Heart right ventricle (tissue), 16 donors: Measurements from ENCODE around the gene FANCC. TPM values are rescaled to one million over a fixed set of nuclear protein-coding genes. Genes with fewer than 3 reads are reported as not detected.
A peak's percentile ranks its signal among the peaks of the same experiment; 100 is the strongest.

Source experiments
- ATAC-seq, 8 donors: fragments of 200-7000 bp; cut with Tn5 transposase; one replicate each; pipeline ENCODE4 v1.9.1; 2020; ENCODE audit warnings: mild to moderate bottlenecking in 8 of 8, moderate library complexity in 8 of 8, moderate number of reproducible peaks in 1 of 8
- DNase-seq, 2 donors: peaks; one replicate each; pipeline ENCODE4 v3.0.0-alpha.2; 2020
- H3K27ac ChIP-seq, 10 donors: fragments of 200-600 bp; sonication (generic) in 2 of 10; one replicate each; pipeline versions ENCODE4 v1.5.0 to v1.8.0; 2020 to 2022; ENCODE audit warnings: mild to moderate bottlenecking in 3 of 10
- H3K27me3 ChIP-seq, 7 donors: fragments of 200-600 bp; one replicate each; pipeline ENCODE4 v1.8.0; 2021 to 2022; ENCODE audit warnings: mild to moderate bottlenecking in 2 of 7
- H3K36me3 ChIP-seq, 9 donors: fragments of 200-600 bp; sonication (generic) in 1 of 9; one replicate each; pipeline versions ENCODE4 v1.5.0 to v1.8.0; 2020 to 2022; ENCODE audit warnings: mild to moderate bottlenecking in 2 of 9
- H3K4me1 ChIP-seq, 9 donors: fragments of 200-600 bp; sonication (generic) in 1 of 9; one replicate each; pipeline versions ENCODE4 v1.5.0 to v1.8.0; 2020 to 2022; ENCODE audit warnings: mild to moderate bottlenecking in 4 of 9
- H3K4me3 ChIP-seq, 10 donors: fragments of 200-600 bp; sonication (generic) in 2 of 10; one replicate each; pipeline versions ENCODE4 v1.5.0 to v1.8.0; 2020 to 2022; ENCODE audit warnings: mild to moderate bottlenecking in 7 of 10, moderate library complexity in 2 of 10
- H3K9me3 ChIP-seq, 11 donors: fragments of 200-600 bp in 10 of 11; sonication (generic) in 2 of 11; one replicate each; pipeline versions ENCODE4 v1.5.0 to v1.8.0; 2013 to 2022; ENCODE audit warnings: mild to moderate bottlenecking in 2 of 11, control low read depth in 1 of 11, moderate library complexity in 1 of 11
- WGBS, 2 donors: extraction: QIAGEN DNeasy Blood & Tissue Kit; methylation state at CpG; one replicate each; pipeline ENCODE4 v1.1.7; 2013; ENCODE audit warnings: inconsistent platforms in 1 of 2; 5-methylcytosine and 5-hydroxymethylcytosine counted together
- intact Hi-C, 10 donors: fragments of 100-400 bp; cut with DNase I; formaldehyde crosslinking; loops; one replicate each; pipeline versions ENCODE4 v1.11.1 to v1.14.2; 2022
- polyA plus RNA-seq, 2 donors: library from polyadenylated mRNA; stranded (reverse); fragments of 200-250 nt; gene quantifications; one replicate each; pipeline ENCODE4 v1.2.3, GENCODE V29; 2013
- total RNA-seq, 10 donors: library from RNA; stranded (reverse); fragmentation: NEBNext Ultra II Directional in 3 of 10; extraction: Animal tissue kit (Norgen Biotek cat#: 25700) in 3 of 10; gene quantifications; one replicate each; pipeline versions ENCODE4 v1.2.1 to v1.2.4, GENCODE V29; 2021 to 2023
- TF ChIP-seq, protein P1 (sequence below), 9 donors: fragments of 200-600 bp; sonication (generic) in 2 of 9; IDR thresholded peaks; one replicate each; pipeline versions ENCODE4 v1.5.0 to v1.8.0; 2021 to 2022; ENCODE audit warnings: antibody characterized with exemption in 9 of 9, mild to moderate bottlenecking in 5 of 9, moderate library complexity in 1 of 9
- donor health status: Arrhythmogenic right ventricular cardiomyopathy.
- donor health status: ischemic (EF 13 %, LVEDD 7.1; RV severe dilation, severe dysfunction).
- donor health status: healthy with polysubstance abuse.
- donor health status: DM: no; HTN: yes; CAD: no.
- donor health status: DM: no; HTN: no; CAD: no.
- donor health status: ischemic (EF 25% LVEDD 6.9; RV normal size, moderate dysfunction).
- donor health status: ischemic (EF 25% LVEDD 5.7; RV mildly dilated, moderate dysfunction).
- donor health status: healthy.
- donor health status: DM: yes; HTN: yes; CAD: no.
- donor health status: Ischemic cardiomyopathy.
- donor health status: ischemic (EF 35%, LVEDD 5.7; RV mildly dilated, moderate dysfunction).
- donor health status: nonischemic (EF 11% LVEDD 7.7; RV severe dilation, severe dysfunction).
- donor health status: DM: yes; HTN: yes; CAD: no.
- donor health status: PGD.
- donor health status: ischemic (EF 29% LVEDD 5.4; RV normal size, mild dysfunction).
- donor health status: nonischemic (EF 23%, LVEDD 6.1; RV moderate dilation, normal function).

Gene FANCC
- total and polyA plus RNA-seq, 12 donors, result 2.9 to 6.8 (median 4.3) TPM

DNA sequence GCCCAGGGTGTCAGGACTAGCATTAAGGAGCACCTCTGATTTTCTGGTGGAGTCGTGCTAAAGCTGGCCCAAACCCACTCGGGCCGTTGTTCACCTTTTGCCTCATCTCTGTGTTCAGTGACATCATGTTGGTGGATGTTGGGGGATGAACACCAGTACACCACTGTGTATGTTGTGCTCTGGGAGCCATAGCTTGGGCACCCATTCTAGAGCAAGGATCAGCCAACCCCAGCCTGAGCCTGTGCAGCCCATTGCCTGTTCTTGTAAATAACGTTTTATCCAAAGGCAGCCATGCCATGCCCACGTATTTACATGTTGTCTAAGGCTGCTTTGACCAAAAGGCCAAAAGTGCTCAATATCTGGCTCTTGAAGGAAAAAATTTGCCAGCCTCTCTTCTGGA is 245.6 kb downstream of the FANCC start:
- Histone ChIP-seq H3K4me3 (no peak overlapping the region), H3K9me3 (no peaks in the 10 kb centered on the region), H3K27me3 (no peaks in the 10 kb centered on the region), H3K36me3 (peaks cover 0 to 88% (median 12%) of the 10 kb centered on the region in 9 donors), H3K4me1 (peaks cover 36 to 100% (median 96%) of the 10 kb centered on the region in 9 donors), H3K27ac (peak overlapping the region in 8 of 10 donors; percentile 2 to 51 (median 19))
- DNase-seq (peak in 1 of 2 donors; percentile 3), ATAC-seq (no peak)
- 61 to 72% methylated on average over 5 of the region's 5 CpGs for WGBS, 2 donors
- intact Hi-C loops, result loop anchor here in 1 of 10 donors (10.0 kb wide), 1 partner anchor 287 kb away; no protein-coding TSS in a partner anchor
- TF ChIP-seq, protein P1, sequence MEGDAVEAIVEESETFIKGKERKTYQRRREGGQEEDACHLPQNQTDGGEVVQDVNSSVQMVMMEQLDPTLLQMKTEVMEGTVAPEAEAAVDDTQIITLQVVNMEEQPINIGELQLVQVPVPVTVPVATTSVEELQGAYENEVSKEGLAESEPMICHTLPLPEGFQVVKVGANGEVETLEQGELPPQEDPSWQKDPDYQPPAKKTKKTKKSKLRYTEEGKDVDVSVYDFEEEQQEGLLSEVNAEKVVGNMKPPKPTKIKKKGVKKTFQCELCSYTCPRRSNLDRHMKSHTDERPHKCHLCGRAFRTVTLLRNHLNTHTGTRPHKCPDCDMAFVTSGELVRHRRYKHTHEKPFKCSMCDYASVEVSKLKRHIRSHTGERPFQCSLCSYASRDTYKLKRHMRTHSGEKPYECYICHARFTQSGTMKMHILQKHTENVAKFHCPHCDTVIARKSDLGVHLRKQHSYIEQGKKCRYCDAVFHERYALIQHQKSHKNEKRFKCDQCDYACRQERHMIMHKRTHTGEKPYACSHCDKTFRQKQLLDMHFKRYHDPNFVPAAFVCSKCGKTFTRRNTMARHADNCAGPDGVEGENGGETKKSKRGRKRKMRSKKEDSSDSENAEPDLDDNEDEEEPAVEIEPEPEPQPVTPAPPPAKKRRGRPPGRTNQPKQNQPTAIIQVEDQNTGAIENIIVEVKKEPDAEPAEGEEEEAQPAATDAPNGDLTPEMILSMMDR (IDR thresholded peaks at IDR 0.05), result no peak

DNA sequence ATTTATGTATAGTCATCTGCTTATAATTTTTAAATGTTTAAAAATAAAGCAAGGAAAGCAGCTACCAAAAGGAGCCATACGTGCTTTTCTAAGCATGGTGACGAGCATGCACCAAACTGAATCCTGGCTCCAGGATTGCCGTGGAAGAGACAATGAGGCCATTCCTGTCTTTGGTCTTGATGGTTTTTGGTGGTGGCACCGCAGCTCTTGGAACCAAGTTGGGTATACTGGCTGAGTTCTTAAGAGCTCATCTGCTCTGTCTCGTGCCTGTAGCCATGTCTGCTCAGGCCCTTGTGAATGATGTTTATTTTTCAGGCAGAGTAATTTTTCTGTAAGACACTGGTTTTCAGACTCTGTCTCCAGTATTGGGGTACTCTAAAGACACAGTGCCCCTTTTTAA is 246.1 kb downstream of the FANCC start:
- WGBS, 2 donors, result 53 to 68% methylated on average over 5 of the region's 5 CpGs
- H3K9me3 ChIP-seq, result no peaks in the 10 kb centered on the region
- intact Hi-C loops, result loop anchor here in 1 of 10 donors (10.0 kb wide), 1 partner anchor 287 kb away; no protein-coding TSS in a partner anchor
- TF ChIP-seq, protein P1 (IDR thresholded peaks at IDR 0.05), result no peak
- H3K4me3 ChIP-seq, result no peak overlapping the region
- DNase-seq (no peak), ATAC-seq (no peak)
- peak overlapping the region in 7 of 10 donors; percentile 2 to 51 (median 28) for H3K27ac ChIP-seq
- no peaks in the 10 kb centered on the region for H3K27me3 ChIP-seq
- peaks cover 0 to 91% (median 15%) of the 10 kb centered on the region in 9 donors for H3K36me3 ChIP-seq
- peaks cover 34 to 100% (median 96%) of the 10 kb centered on the region in 9 donors for H3K4me1 ChIP-seq

DNA sequence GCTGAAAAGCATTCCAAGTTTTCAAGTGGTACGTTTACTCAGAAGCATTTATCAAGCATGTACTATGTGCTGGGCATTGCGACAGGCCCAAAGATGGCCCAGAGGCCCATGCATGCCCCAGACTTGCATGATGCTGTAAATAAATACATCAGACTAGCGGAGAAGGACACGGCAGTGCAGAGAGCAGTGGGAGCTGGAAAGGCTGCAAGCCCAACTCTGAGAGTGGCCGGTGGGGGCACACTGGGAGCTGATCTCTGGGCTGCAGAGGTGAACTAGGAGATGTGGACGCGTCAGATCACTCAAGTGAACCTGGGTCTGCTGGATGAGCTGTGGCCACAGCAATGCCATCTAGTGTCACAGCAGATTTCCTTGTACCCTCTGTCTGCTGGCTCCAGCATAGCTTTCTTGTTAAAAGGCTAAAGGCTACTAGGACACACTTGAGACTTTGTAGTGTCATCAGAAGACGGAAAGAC is 246.9 kb downstream of the FANCC start:
- Histone ChIP-seq H3K9me3 (no peaks in the 10 kb centered on the region), H3K4me3 (no peak overlapping the region), H3K36me3 (peaks cover 0 to 89% (median 17%) of the 10 kb centered on the region in 9 donors), H3K4me1 (peaks cover 35 to 100% (median 96%) of the 10 kb centered on the region in 9 donors), H3K27me3 (no peaks in the 10 kb centered on the region), H3K27ac (peak overlapping the region in 8 of 10 donors; percentile 9 to 74 (median 53))
- WGBS, 2 donors, result 37 to 40% methylated on average over 8 of the region's 8 CpGs
- TF ChIP-seq, protein P1 (IDR thresholded peaks at IDR 0.05), result peak in 1 of 9 donors; percentile 25
- intact Hi-C loops, result loop anchor here in 1 of 10 donors (10.0 kb wide), 1 partner anchor 286 kb away; no protein-coding TSS in a partner anchor
- DNase-seq (no peak), ATAC-seq (peak in 7 of 8 donors; percentile 24 to 74 (median 50))

DNA sequence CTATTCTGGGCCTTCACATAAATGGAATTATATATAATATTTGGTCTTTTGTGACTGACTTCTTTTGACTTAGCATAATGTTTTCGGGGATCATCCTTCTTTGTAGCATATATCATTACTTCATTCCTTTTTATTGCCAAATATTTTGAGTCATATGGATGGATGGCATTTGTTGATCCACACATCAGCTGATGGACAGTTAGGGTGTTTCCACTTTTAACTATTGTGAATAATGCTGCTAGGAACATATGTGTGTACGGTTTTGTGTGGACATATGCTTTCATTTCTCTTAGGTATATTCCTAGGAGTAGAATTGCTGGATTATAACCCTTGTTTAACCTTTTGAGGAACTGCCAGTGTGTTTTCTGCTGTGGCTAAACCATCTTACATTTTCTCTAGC is 249.6 kb downstream of the FANCC start:
- Histone ChIP-seq H3K27me3 (no peaks in the 10 kb centered on the region), H3K9me3 (no peaks in the 10 kb centered on the region), H3K4me3 (no peak overlapping the region), H3K27ac (peak overlapping the region in 2 of 10 donors; percentile 16 to 51), H3K36me3 (peaks cover 0 to 89% (median 44%) of the 10 kb centered on the region in 9 donors), H3K4me1 (peaks cover 41 to 100% (median 100%) of the 10 kb centered on the region in 9 donors)
- intact Hi-C loops, result loop anchor here in 1 of 10 donors (5.0 kb wide), 1 partner anchor 41 kb away; no protein-coding TSS in a partner anchor
- 41% methylated on average over 2 of the region's 2 CpGs for WGBS, 2 donors
- DNase-seq (no peak), ATAC-seq (no peak)
- TF ChIP-seq, protein P1 (IDR thresholded peaks at IDR 0.05), result no peak
